GM06990 (cell line): ENCODE measurements around the gene OGFOD3.

Experiments
- DNase-seq: peaks from one replicate; pipeline ENCODE4 v3.0.0-alpha.2; 2011; ENCODE audit not compliant: insufficient read length; ENCODE audit errors: extremely low read depth
- H3K27me3 ChIP-seq: replicated peaks from 2 replicates; pipeline ENCODE4 v1.6.0; 2011; ENCODE audit warnings: low read length; ENCODE audit not compliant: control insufficient read depth, insufficient read depth
- H3K36me3 ChIP-seq: 2 replicates; pipeline ENCODE4 v1.5.1; 2011; ENCODE audit warnings: low read length; ENCODE audit not compliant: control insufficient read depth, insufficient read depth
- H3K4me3 ChIP-seq: replicated peaks from 2 replicates; pipeline ENCODE4 v1.5.1; 2011; ENCODE audit warnings: low read depth, mild to moderate bottlenecking, control low read depth, low read length
- CTCF ChIP-seq: IDR thresholded peaks from 2 replicates; pipeline ENCODE4 v1.5.1; 2011; ENCODE audit warnings: low read length, control low read depth, mild to moderate bottlenecking, inconsistent platforms; ENCODE audit not compliant: insufficient read depth, poor library complexity, severe bottlenecking

The OGFOD3 gene

DNA sequence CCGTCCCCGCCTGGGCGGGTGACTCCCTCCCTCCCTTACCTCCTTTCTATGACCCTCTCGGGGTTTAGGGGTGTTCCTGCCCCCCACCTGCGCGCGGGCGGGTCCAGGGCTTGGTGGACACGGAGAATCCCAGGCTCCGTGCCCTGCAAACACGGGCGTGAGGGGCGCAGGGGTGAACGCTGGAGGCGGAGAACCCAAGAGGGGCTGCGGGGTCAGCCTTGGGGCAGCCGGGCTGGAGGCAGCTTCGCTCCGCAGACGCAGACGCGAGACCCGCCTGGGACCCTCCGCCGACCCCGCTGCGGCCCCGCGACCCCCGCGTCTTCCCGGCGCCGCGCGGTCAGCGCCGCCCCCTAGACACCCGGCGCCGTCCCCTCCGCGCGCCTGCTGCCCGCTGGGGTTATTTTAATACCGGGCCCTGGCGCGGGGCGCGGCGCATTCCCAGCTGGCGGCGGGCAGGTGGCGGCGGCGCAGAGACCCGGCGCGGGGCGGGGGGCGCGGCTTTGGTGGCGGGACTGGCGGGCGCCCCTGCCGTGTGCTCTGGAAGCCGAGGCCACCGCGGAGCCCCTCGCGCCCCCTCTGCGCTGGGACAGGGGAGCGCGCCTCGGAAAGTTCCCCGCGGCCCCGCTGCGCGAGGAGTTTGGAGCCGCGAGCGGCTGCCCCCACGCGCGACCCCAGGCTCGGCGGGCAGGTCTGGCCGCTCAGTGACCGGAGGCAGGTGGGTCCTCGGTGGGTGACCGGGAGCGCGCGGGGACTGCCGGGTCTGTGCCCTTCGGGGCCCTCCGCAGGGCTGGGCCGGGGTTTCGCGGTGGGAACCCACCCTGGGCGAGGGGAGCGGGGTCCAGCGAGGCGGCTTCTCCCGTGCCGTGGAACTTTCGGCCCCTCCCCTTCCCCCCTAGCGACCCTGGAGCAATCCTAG is 46.8 kb downstream of the OGFOD3 start, which contains the start of gene UTS2R:
UTS2R (plus strand) TSS at position 433 of the 916 bp plus-strand sequence. CDS start 2,560 bp downstream, outside the sequence.
- Histone ChIP-seq H3K27me3 (no peaks in the 10 kb centered on the region; the same call in none of the 2 replicates), H3K36me3 (no peaks in the 10 kb centered on the region), H3K4me3 (peak within 1 kb of the TSS; percentile 7)
- TF ChIP-seq CTCF: no peak
- DNase-seq: no peak

DNA sequence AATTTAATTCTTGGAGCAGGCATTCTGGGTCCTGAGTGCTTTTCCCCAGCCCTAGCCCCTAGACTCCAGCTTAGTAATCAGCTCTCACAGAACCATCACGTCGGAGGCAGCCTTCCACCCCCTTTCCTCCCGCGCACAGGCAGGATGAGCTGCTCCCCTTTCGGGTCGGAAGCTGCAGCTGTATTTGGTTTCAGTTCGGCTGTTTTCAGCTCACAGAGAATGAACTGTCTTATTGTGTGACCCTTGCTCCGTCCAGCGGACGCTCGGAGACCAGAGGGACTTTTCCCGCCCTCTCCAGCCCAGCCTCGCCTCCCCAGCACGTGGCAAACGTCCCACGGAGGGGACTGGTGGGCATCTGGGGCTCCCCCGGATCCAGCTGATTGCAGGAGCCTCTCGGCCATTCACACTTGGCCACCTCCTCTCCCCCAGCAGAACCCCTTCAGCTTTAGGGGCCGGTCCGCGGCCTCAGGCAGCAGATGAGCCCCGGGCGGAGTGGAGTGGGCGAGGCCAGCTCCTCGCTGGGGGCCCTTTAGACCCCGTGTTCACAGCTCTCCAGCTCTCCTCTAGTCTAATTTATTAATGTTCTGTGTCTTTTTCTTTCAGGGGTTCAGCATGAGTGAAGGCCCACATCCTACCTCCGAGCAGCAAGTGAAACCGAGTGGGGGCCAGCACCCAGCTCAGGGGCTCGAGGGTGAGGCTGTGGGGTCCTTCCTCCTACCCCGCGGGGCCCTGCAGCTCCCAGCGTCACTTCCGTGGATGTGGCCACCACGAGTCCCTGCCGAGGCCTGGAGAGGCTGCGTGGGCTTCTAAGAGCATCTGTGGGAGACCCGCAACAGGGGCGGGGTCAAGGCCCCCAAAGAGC is 47.7 kb downstream of the OGFOD3 start:
- Histone ChIP-seq H3K36me3 (no peaks in the 10 kb centered on the region), H3K27me3 (no peaks in the 10 kb centered on the region; the same call in 1 of the 2 replicates), H3K4me3 (peak overlapping the region; percentile 7)
- peak; percentile 42 for DNase-seq
- TF ChIP-seq CTCF: no peak

GRCh38 chr17:82369211-82369610 is 49.2 kb downstream of the OGFOD3 start:
- Histone ChIP-seq H3K4me3 (no peak overlapping the region), H3K36me3 (no peaks in the 10 kb centered on the region), H3K27me3 (no peaks in the 10 kb centered on the region; the same call in 1 of the 2 replicates)
- DNase-seq: no peak
- no peak for TF ChIP-seq CTCF

- no peak for DNase-seq
- Histone ChIP-seq H3K27me3 (no peaks in the 10 kb centered on the region; the same call in 1 of the 2 replicates), H3K36me3 (no peaks in the 10 kb centered on the region), H3K4me3 (no peak overlapping the region)
- TF ChIP-seq CTCF: no peak
These were observed 50.5 kb downstream of the OGFOD3 start for GRCh38 chr17:82367724-82368524.

DNA sequence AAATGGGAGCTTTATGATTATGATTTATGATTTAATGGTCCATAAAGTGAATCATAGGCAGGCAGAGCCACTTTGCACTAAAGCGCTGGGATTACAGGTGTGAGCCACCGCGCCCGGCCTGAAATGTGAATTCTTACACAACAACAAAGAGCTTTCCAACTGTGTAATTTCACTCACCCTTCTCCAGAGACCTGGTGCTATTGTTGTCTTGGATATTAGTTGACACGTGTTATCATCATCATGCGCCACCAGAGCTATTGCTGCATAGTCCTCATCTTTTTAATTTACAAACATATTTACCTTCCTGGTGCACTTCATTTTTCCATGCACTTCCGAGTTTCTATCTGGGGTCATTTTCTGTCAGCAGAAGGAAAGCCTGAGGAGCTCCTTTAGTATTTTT is 51.6 kb downstream of the OGFOD3 start:
- Histone ChIP-seq H3K36me3 (no peaks in the 10 kb centered on the region), H3K4me3 (no peak overlapping the region), H3K27me3 (no peaks in the 10 kb centered on the region; the same call in 1 of the 2 replicates)
- DNase-seq: no peak
- TF ChIP-seq CTCF: no peak
